NCI-H82 (cell line): Measurements from ENCODE around the gene LIMCH1.
"Not testable (repeated sequence)": the region's sequence is repeated elsewhere in the genome, so short reads cannot be mapped to it uniquely, and the experiment has no call there.

Experiments used
- DNase-seq: peaks from one replicate; lab custom pipeline; 2025; lab: John Stamatoyannopoulos, UW

The LIMCH1 gene, protein sequence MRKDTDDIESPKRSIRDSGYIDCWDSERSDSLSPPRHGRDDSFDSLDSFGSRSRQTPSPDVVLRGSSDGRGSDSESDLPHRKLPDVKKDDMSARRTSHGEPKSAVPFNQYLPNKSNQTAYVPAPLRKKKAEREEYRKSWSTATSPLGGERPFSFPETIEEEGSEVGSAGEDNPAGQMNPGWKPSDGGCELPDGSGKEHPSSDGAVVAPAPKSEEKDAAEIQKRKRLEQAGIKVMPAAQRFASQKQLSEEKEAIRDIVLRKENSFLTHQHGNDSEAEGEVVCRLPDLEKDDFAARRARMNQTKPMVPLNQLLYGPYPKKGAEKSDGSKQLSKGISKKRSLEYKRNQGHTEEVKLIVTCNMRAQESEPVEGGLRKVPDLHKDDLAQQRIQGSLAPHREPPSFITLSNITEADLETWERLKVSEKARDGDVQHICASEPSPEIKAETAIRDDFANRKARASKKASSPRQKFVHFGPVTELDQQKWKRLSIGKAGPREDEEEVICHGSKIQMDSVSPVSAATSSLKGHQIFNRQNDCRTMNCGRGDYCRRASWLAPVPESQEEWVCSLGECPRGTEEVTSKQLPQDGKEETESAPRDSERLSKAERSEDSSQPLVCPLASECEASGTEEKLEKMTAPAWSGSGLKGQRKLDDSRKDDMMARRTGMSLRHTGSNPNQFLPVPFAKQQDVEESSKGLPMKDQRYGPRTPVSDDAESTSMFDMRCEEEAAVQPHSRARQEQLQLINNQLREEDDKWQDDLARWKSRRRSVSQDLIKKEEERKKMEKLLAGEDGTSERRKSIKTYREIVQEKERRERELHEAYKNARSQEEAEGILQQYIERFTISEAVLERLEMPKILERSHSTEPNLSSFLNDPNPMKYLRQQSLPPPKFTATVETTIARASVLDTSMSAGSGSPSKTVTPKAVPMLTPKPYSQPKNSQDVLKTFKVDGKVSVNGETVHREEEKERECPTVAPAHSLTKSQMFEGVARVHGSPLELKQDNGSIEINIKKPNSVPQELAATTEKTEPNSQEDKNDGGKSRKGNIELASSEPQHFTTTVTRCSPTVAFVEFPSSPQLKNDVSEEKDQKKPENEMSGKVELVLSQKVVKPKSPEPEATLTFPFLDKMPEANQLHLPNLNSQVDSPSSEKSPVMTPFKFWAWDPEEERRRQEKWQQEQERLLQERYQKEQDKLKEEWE (N-terminal part only)

DNA sequence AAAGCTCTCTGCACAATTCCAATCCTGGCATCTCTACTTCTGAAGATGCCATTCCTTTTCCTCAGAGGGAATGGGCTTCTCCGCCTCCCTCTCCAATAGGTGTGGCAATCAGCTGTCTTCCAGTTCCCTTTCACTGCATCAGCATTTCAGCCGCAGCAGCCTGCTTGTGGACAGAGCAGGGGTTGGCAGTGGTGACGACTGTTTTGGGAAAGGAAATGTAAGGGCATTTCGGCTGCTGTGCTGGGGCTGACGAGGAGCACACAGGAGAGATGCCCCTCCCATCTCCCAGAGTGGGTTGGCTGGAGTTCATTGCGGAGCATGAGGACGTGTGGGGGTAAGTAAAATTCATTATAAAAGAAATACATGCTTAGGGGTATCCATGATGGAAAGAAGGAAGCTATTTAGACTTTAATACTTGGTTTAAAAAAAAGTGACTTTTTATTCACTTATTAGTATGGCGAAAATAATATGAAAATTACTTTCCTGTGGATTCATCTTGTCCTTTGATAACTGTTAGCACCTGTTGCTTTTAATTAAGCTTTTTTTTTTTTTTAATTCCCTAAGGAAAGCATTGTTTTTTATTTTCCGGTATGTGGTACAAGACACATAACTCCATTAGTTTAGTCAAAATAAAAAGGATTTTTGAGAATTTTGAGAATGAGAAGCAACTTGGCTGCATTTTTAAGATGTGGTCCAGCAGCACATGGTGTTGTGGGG, at the start of gene LIMCH1:
Gene LIMCH1, plus strand, starts transcription at position 141 of the 717 bp plus-strand sequence. CDS start 67,839 bp downstream, outside the sequence.
- DNase-seq, result no peak

DNA sequence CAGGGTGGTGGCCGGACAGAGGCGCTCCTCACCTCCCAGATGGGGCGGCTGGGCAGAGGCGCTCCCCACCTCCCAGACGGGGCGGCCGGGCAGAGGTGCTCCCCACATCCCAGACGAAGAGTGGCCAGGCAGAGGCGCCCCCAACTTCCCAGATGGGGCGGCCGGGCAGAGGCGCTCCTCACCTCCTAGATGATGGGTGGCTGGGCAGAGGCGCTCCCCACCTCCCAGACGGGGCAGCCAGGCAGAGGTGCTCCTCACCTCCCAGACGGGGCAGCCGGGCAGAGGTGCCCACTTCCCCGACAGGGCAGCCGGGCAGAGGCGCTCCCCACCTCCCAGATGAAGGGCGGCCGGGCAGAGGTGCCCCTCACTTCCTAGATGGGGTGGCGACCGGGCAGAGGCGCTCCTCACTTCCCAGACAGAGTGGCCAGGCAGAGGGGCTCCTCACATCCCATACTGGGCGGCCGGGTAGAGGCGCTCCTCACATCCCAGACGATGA, 46.8 kb upstream of the LIMCH1 start:
- DNase-seq, result not testable (repeated sequence)

DNA sequence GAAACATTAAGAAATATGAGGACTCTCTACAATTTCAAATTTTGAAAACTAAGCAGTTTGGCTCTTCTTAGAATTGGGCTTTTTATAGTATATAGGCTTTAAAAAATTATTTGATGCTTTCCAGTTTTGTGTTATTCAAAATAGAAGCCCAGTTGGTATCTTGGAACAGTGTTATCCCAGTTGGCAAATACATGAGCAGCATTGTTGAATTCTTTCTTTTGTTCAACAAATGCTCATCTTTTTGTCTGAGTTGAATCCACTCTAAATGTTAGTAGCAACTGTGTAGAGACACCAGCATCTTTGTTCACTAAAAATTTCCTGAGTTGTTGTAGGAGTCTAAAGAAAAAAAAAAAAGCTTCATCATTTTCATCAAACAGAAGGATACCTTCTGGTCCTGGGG, 41.0 kb upstream of the LIMCH1 start:
- DNase-seq, result no peak

DNA sequence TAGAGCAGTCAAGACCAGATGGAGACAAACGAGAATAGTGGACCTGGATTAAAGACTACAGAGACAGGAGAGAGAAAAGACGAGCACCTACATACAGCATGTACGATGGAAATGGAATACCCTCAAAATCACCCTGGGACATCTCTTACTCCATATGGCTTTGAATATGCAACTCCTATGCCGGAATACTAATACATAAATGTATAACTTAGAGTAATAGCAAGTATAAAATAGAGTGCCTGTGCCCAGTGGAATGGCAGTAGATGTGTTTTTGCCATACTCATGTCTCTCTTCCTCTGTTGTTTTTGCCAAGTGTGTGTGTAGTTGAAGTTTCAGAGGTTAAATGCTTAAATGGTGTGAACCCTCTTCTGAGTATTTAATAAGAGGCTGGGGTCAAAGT, 39.8 kb upstream of the LIMCH1 start:
- no peak for DNase-seq

DNA sequence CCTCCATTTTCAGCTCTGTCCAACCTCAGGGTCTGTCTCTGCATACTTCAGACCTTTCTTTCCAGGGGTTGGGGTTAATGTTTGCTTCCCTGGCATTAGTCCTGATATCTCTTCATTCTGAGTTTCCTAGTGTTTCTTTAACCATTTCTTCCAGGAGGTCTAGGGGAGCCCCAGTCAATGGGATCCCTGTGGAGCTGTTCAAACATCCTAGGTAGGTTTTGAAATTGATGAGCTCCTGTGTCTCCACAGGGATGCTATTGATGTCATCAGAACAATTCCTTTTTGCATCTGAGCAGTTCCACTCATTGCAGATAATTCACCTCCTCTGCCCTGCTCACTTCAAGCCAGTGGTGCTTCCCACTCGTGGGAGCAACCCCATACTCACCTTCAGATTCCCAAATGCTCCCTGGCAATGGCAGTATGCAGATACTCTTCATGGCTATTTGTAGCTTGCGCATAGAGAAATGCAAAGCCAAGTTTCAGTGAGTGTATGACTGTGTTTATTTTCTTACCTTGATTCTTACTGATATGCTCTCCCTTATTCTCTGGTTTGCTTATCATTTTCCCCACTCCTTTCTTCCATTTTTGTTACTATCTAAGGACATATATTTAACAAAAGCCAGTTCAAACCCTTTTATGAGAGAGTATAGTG, 33.7 kb upstream of the LIMCH1 start:
- DNase-seq, result no peak

DNA sequence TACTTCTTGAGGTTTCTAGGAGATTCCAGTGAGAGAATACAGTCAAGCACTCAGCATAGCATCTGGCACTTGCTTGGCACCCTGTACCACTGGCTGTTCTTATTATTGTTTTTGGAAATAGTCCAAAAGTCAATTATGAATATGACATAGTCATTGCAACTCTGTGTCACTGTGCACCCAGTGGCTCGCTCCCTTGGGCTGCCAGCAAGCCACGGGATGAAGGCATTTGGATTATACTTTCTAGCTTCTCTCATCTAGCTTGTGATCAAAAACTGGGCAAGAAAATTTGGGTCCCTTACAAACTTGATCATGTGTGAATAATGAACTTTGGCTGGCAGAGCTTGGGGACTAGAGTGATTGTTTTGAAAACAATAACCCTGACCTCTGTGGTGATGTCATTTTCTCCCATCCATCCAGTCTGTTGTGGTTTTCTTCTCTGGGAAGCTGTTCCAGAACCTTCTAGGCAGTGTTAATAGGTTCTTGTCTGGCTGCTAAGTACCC, 32.7 kb upstream of the LIMCH1 start:
- no peak for DNase-seq

DNA sequence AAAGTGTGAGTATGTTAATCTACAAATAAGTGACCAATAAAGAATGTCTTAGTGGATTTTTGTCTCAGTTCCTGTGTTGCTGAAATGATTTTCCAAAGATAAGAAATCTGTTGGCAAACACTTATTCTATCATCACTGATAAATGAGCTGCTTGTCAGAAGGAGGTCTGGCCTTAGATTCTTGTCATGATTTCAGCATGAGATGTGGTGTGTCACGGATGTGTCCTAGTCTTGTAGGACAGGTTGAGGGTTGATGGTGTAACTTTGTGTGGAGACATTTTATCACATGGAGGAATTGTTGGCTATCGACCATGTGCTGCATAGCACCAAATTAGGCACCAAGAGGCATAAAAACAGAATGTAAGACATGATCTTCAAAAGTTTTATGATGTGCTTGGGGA, 31.8 kb upstream of the LIMCH1 start:
- no peak for DNase-seq

DNA sequence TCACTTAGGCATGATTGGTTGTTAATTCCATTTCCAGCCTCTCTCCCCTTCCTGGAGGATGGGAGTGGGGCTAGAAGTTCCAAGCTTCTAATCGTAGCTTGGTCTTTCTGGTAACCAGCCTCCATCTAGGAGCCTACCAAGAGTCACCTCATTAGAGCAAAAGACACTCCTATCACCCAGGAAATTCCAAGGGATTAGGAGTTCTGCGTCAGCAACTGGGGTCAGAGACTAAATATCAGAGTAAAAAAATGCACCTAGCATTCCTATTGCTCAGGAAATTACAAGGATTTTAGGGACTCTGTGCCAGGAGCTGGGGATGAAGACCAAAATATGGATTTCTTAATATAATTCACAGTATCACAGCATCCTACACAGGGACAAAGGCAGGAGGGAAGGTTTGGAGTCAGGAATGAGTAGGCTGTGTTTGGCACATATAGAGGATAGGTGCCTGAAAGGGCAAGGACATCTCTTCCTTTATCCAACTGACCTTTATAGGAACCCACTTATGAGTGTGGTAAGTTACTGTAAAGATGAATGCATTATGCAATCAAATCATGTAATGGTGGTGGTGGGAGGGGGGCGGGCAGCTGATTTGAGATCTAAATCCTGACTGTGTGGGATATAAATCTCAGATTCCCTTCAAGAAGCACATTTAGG, 30.5 kb upstream of the LIMCH1 start:
- no peak for DNase-seq

DNA sequence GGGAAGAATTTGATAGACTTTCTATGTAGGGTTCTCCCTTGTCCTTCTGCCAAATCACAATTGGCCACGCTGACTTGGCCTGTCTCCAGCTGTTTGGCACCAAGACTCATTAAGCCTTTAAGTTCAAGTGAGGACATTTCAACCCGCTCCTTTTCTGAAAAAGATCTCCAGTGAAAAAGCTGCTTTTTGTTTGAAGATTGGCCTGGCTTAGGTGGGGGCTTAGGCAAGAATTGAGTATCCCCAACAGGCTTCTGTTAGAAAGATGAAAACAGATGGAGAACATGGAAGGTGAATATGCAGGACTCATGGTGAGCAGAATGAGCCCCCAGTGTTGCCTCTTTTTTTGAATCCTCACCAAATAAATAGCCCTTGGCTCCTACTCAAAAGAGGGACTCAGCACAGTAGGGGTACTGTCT, 28.5 kb upstream of the LIMCH1 start:
- peak; percentile 75 for DNase-seq

DNA sequence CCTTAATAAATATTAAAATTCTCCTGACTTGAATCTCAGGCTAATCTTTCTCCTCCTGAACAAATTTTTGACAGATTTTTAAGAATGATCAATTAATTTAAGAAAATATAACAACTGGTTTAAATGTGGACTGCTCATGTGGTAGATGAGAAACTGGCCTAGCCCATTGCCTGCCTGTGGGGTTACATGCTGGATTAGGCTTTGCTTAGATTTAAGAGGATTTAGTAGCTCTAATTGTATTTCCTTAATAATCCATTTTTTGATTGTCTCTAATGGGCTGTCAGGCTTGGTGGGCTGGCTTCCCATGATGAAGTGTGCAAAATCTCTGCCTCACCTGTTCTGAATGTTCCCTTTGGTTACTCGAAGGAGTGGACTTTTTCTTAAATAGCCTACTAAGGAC, 27.8 kb upstream of the LIMCH1 start:
- peak; percentile 88 for DNase-seq

DNA sequence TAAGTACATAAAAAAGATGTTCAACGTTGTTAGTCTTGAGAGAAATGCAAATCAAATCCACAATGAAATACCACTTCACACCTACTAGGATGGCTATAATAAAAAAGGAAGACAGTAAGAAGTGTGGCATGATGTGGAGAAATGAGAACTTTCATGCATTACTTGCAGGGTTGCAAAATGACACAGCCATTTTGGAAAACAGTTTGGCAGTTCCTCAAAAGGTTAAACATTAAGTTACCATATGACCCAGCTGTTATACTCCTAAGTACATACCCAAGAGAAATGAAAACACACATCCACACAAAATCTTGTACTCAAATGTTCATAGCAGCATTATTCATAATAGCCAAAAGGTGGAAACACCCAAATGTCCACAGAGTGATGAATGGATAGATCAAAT, 25.8 kb upstream of the LIMCH1 start:
- no peak for DNase-seq

DNA sequence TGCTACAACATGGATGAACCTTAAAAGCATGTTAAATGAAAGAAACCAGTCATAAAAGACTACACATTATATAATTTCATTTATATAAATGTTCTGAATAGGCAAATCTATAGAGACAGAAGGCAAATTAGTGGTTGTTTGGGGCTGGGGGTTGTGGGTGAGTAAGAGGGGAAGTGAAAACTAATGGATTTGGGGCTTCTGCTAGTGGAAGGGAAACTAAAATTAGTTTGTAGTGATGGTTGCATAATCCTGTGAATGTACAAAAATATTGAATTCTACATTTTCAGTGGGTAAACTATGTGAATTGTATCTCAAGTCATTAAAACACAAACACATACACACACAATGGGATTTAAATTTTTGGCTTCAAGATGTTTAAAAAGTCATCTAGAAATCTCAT, 25.4 kb upstream of the LIMCH1 start:
- no peak for DNase-seq

DNA sequence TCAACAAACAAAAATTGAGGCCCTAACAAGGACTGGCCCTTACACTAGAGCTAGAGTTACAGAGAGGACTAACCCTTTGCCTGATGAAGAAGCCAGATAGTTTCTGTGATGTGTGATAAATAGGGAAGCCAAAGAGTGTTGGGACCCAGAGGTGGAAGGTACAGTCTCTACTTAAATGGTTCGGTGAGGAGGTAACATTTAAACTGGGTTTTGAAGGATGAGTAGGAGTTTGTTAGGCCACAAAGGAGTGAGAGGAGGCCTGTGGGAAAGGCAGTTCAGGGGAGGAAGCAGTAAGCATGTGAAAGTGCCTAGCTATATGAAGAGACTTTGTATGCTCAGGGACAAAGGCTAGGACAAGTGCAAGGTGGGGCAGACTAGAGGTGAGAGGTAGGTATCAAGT, 23.8 kb upstream of the LIMCH1 start:
- DNase-seq, result no peak

DNA sequence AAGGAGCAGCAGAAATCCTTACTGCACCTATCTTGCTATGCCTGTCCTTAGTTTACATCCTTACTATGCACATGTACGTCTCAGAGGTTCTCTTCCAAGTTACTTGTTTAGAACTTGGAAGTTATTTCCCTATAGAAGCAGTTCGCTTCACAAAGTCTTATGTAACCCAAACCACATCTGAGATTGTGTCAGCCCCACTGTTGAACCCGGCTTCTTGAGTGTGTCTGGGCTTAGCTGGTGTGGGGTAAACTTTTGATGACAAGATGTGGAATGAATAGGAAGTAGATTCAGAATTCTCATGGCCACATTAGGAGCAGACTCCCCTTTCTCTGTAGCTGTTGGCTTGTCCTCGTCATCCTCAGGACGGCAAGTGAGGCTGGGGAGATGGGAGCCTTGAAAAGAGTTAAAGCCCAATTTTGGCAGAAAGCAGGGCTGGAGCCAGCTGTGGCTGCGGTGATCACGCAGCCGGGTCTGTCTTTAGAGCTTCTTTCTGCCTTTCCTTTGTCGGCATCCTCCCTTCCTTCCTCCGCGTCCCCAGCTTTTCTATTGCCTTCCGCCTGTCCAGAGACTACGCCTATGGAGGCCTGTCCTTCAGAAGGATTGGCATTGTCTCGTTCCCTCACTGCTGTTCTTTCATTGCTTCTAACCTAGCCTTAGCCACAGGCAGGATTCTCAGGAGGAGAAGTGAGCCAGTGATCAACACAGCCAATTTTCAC, 23.0 kb upstream of the LIMCH1 start:
- DNase-seq, result no peak

DNA sequence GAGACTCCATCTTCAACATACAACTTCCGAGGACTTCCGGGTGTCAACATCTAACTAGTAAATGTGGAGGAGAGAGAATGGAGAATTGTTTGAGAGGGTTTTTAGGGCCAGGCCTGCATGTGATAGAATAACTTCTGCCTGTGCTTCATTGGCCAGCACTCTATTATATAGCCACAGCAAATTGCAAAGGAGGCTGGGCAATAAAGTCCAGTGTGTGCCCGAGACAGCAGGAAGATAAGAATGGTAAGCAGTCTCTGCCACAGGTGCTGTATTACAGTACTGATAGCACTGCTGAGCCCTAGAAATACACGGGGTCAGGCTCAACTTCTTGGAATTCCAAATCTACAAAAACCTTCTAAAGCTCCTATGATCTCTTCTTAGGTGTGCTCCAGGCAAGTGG, 20.8 kb upstream of the LIMCH1 start:
- DNase-seq, result peak; percentile 17

DNA sequence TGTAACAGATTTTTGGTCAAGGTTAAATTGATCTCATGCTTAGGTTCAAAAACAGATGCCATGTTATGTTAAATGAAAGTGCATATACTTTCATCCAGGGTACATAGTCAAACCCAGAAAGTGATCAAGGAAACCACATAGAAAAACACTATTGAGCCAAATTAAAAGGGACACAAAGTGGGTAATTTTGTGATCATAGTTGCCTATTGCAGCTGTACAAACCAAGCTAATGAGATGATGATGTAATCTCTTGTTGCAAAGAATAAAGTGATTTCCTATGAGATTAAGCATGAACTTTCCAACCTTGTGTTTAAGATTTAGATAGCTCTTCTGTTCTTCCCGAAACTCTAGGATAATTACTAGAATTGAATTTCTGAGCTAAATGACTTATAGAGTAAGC, 20.2 kb upstream of the LIMCH1 start:
- peak; percentile 21 for DNase-seq

DNA sequence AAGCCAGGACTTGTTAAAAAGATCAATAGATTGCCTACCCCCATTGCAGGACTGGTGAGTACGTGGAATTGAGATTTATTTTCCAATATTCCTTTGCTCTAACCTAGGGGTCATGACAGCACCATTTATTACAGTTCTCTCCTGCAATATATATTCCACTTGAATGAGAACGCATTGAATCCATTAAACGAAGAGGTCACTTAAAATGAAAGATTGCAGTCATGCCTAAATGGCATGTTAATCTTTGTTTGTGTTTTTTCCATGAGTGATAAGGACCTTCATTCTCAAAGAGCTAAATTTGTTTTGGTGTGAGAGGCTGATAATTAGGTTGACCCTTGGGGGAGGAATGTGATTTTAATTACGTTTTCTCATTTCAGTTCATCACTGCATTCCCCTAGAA, 13.5 kb upstream of the LIMCH1 start:
- DNase-seq, result no peak

DNA sequence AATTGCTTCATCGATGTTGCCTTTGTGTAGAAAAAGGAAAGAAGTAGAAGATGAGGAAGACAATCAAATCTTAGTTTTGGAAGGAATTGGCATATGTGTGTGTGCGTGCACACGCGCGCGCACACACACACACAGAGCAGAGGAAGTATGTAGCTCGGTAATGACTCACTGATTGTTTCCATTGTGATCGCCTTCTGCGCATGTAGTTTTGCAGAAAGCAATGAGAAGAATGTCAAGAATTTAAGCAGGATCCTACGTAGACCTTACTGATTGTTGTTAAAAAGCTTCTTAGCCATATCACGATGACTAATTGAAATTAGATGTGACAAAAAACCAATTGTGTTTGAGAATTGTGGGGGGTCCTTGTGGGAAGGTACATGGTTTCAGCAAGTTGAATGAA, 12.8 kb upstream of the LIMCH1 start:
- DNase-seq, result no peak

DNA sequence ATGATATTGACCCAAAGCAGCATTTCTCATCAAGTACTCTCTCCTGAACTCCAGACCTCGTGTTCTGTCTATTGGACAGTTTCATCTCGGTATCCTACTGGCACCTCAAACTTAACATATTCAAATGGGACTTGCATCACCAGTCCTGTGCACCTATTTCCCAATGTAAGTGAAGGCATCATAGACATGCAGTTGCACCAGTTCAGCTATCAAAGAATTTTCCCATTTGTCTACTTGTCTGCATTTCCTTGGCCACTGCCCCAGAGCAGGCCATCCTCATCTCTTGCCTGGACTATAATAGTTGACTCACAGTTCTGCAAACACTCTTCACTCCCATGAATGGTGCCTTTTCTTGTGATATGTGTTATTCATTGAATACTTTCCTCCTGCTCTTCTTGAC, 11.3 kb upstream of the LIMCH1 start:
- DNase-seq, result no peak
